Colonic mucosa (tissue), 4 donors: Measurements from ENCODE around the gene DNLZ. TPM values are rescaled to one million over a fixed set of nuclear protein-coding genes. Genes with fewer than 3 reads are reported as not detected.

Experiments used
- DNase-seq: peaks from one replicate; pipeline ENCODE4 v3.0.0-alpha.2; 2020
- H3K27ac ChIP-seq: fragments of 200-600 bp; one replicate; pipeline ENCODE4 v1.8.0; 2021
- H3K27me3 ChIP-seq: fragments of 200-600 bp; one replicate; pipeline ENCODE4 v1.8.0; 2021
- H3K36me3 ChIP-seq: fragments of 200-600 bp; one replicate; pipeline ENCODE4 v1.8.0; 2021
- H3K4me1 ChIP-seq: fragments of 200-600 bp; one replicate; pipeline ENCODE4 v1.8.0; 2021; ENCODE audit warnings: mild to moderate bottlenecking
- H3K4me3 ChIP-seq: fragments of 200-600 bp; one replicate; pipeline ENCODE4 v1.8.0; 2021
- H3K9ac ChIP-seq, 2 donors: one replicate each; pipeline ENCODE4 v1.7.0; 2013; ENCODE audit warnings: control low read depth in 2 of 2, low read depth in 2 of 2, low read length in 2 of 2
- H3K9me3 ChIP-seq: fragments of 200-600 bp; one replicate; pipeline ENCODE4 v1.8.0; 2021
- intact Hi-C: fragments of 100-400 bp; cut with DNase I; formaldehyde crosslinking; loops from one replicate; pipeline ENCODE4 v1.14.1; 2022
- total RNA-seq, 2 donors: library from RNA; stranded (reverse); fragmentation: NEBNext Ultra II Directional in 1 of 2; extraction: Animal tissue kit (Norgen Biotek cat#: 25700) in 1 of 2; gene quantifications; one replicate each; pipeline ENCODE4 v1.2.1, GENCODE V29; 2021
- TF ChIP-seq, protein P1 (sequence below): fragments of 200-600 bp; IDR thresholded peaks from one replicate; pipeline ENCODE4 v1.8.0; 2022; ENCODE audit warnings: antibody characterized with exemption, mild to moderate bottlenecking
- donor health status: healthy.
- donor health status: DM: no; HTN: no; CAD: no.
- donor health status: DM: no; HTN: no; CAD: no.

The DNLZ gene
- total RNA-seq, 2 donors from 2014 or later: 10.0 to 10.8 TPM

DNA sequence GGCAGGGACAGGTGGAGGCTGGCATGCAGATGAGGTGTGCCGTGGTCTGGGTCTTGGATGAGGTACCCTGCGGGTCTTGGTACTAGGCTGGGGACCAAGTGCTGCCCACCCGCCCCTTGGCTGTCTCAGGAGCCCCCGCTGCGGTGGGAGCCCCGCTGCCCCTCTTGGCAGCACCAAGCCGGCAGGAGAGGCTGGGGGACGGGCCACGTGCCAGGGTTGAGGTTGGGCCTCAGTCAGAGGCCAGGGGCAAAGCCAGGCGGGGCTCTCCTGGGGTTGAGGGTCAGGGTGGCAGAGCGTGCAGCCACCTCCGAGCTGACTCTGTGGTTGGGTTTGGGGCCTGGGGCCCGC lies 8.0 kb upstream of the DNLZ start:
- Histone ChIP-seq H3K9me3 (no peaks in the 10 kb centered on the region), H3K9ac (no peak overlapping the region), H3K27me3 (no peaks in the 10 kb centered on the region), H3K27ac (no peak overlapping the region), H3K36me3 (no peaks in the 10 kb centered on the region), H3K4me1 (no peaks in the 10 kb centered on the region), H3K4me3 (no peak overlapping the region)
- intact Hi-C loops: no loop called here
- TF ChIP-seq, protein P1, sequence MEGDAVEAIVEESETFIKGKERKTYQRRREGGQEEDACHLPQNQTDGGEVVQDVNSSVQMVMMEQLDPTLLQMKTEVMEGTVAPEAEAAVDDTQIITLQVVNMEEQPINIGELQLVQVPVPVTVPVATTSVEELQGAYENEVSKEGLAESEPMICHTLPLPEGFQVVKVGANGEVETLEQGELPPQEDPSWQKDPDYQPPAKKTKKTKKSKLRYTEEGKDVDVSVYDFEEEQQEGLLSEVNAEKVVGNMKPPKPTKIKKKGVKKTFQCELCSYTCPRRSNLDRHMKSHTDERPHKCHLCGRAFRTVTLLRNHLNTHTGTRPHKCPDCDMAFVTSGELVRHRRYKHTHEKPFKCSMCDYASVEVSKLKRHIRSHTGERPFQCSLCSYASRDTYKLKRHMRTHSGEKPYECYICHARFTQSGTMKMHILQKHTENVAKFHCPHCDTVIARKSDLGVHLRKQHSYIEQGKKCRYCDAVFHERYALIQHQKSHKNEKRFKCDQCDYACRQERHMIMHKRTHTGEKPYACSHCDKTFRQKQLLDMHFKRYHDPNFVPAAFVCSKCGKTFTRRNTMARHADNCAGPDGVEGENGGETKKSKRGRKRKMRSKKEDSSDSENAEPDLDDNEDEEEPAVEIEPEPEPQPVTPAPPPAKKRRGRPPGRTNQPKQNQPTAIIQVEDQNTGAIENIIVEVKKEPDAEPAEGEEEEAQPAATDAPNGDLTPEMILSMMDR: no peak
- no peak for DNase-seq

- no peaks in the 10 kb centered on the region for H3K9me3 ChIP-seq
- H3K36me3 ChIP-seq: no peaks in the 10 kb centered on the region
- no peaks in the 10 kb centered on the region for H3K27me3 ChIP-seq
- H3K4me3 ChIP-seq: no peak overlapping the region
- H3K4me1 ChIP-seq: no peaks in the 10 kb centered on the region
- DNase-seq: no peak
- intact Hi-C loops: no loop called here
- TF ChIP-seq, protein P1: no peak
- H3K27ac ChIP-seq: no peak overlapping the region
- H3K9ac ChIP-seq: no peak overlapping the region
Measured at GRCh38 chr9:136370687-136371532, 7.4 kb upstream of the DNLZ start.

- TF ChIP-seq, protein P1: no peak
- Histone ChIP-seq H3K27ac (no peak overlapping the region), H3K4me1 (no peaks in the 10 kb centered on the region), H3K9me3 (no peaks in the 10 kb centered on the region), H3K36me3 (no peaks in the 10 kb centered on the region), H3K27me3 (no peaks in the 10 kb centered on the region), H3K9ac (no peak overlapping the region), H3K4me3 (no peak overlapping the region)
- no peak for DNase-seq
- intact Hi-C loops: no loop called here
Measured at GRCh38 chr9:136370037-136370436, 6.5 kb upstream of the DNLZ start.

DNA sequence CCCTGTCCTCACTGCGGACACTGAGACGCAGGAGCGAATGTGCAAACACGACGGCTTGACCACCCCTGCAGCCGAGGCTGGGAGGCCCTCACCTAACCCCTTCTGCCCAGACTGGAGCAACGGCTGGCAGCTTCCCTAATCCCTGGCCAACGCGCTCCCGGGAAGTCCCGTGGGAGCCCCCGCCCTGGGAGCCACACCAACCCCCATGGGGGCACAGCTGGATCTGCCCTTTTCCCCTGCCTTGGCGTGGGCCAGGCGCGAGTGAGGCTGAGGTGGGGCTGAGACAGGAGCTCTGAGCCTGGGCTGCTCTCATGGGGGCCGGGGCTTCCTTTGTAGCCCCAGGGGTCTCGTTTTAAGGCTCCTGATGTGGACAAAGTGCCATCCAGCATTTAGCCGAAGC lies 4.6 kb upstream of the DNLZ start:
- no peaks in the 10 kb centered on the region for H3K9me3 ChIP-seq
- TF ChIP-seq, protein P1: no peak
- H3K27ac ChIP-seq: no peak overlapping the region
- no peaks in the 10 kb centered on the region for H3K27me3 ChIP-seq
- no peak for DNase-seq
- no peaks in the 10 kb centered on the region for H3K36me3 ChIP-seq
- H3K4me1 ChIP-seq: peaks cover 4% of the 10 kb centered on the region
- H3K4me3 ChIP-seq: no peak overlapping the region
- intact Hi-C loops: no loop called here
- no peak overlapping the region for H3K9ac ChIP-seq

DNA sequence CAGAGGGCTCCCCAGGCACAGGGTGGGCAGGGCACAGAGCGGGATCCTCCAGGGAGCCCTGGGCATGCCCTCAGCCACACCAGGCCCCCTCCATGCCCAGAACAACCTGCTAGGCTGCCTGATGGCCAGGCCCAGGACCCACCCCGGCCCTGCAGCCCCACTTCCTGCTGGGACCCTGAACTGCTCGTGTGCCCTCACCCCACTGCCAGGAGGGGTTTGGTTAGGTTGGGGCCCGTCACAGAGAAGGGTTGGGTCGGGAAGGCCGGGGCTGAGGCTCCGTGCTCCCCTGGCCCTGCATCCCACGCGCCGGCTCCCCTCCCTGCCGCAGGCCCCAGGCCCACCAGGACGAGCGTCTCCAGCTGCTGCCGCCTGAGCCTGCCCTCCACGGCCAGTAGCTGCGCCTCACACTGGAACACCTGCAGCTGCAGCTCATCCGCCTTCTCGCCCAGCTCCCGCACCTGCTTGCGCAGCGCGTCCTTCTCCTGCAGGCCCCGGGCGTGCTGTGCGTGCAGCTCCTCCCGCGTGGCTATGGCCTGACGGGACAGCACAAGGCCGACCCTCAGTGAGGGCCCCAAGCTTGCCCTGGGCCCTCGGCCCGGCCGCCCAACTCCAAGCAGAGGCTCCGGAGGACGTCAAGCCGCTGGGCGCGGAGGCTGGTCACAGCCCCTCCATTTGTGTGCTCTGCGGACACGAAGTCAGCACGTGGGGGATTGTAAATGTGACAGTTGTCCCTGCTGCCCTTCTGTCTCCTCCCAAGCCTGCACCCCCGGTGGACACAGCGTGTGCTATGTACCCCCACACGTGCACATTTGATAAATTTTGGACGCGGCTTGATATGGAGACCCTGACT lies 4.0 kb upstream of the DNLZ start:
- Histone ChIP-seq H3K9me3 (no peaks in the 10 kb centered on the region), H3K4me1 (peaks cover 7% of the 10 kb centered on the region), H3K4me3 (no peak overlapping the region), H3K9ac (no peak overlapping the region), H3K27ac (no peak overlapping the region), H3K36me3 (no peaks in the 10 kb centered on the region), H3K27me3 (no peaks in the 10 kb centered on the region)
- TF ChIP-seq, protein P1: no peak
- no peak for DNase-seq
- intact Hi-C loops: no loop called here
